Stimulated activated CD8-positive, alpha-beta memory T cell treated with anti-CD3 and anti-CD28 coated beads, Interleukin-4, amount 100 ng/mL, for 24 hours (primary cell): Measurements from ENCODE around the gene IFNA4.

ENCODE experiments used
- DNase-seq: peaks from one replicate; pipeline ENCODE4 v3.0.0-alpha.2; 2020; ENCODE audit warnings: low read depth

The IFNA4 gene

GRCh38 chr9:21165516-21165915 lies 21.9 kb downstream of the IFNA4 start:
- no peak for DNase-seq

GRCh38 chr9:21160178-21160577 lies 27.2 kb downstream of the IFNA4 start:
- no peak for DNase-seq

GRCh38 chr9:21155501-21155900 lies 31.9 kb downstream of the IFNA4 start:
- no peak for DNase-seq

GRCh38 chr9:21154018-21154608 lies 33.3 kb downstream of the IFNA4 start:
- DNase-seq, result no peak

- DNase-seq, result no peak
Observed at GRCh38 chr9:21153336-21154017, 33.9 kb downstream of the IFNA4 start.

- DNase-seq, result no peak
Observed at GRCh38 chr9:21144603-21145002, 42.8 kb downstream of the IFNA4 start.

GRCh38 chr9:21141427-21141882 lies 45.9 kb downstream of the IFNA4 start, which contains the start of gene IFNW1:
IFNW1 (minus strand) TSS chr9:21141832; CDS start chr9:21141570, 262 bp downstream.
- no peak for DNase-seq

- no peak for DNase-seq
Observed at GRCh38 chr9:21137020-21137419, 50.4 kb downstream of the IFNA4 start.
